CD4-positive, alpha-beta T cell (primary cell): ENCODE data around the gene CYP26B1. TPM values are rescaled to one million over a fixed set of nuclear protein-coding genes. Genes with fewer than 3 reads are reported as not detected.

ENCODE experiments used
- ATAC-seq: fragments of 200-7000 bp; cut with Tn5 transposase; one replicate; pipeline ENCODE4 v1.10.0; 2022; ENCODE audit warnings: mild to moderate bottlenecking; ENCODE audit not compliant: poor library complexity
- CTCF ChIA-PET: fragments of 350-600 bp; sonication (Branson Sonifier 250); formaldehyde crosslinking; loops from one replicate; lab custom pipeline; 2021; ENCODE audit warnings: antibody characterized with exemption, inconsistent platforms; lab: Charles Lee
- POLR2A ChIA-PET: fragments of 350-600 bp; sonication (Branson Sonifier 250); formaldehyde crosslinking; loops from one replicate; lab custom pipeline; 2021; ENCODE audit warnings: antibody characterized with exemption, inconsistent platforms; lab: Charles Lee
- DNase-seq, 14 experiments: peaks; one replicate each; pipeline ENCODE4 v3.0.0-alpha.2; 2013 to 2020; ENCODE audit warnings: mixed read lengths in 2 of 14
- H3K27ac ChIP-seq, 2 donors: one replicate each; pipeline versions ENCODE4 v1.5.1 to v1.7.0; 2013; ENCODE audit warnings: low read length in 2 of 2, low read depth in 1 of 2, mild to moderate bottlenecking in 1 of 2
- H3K27me3 ChIP-seq, 2 experiments: 1 replicate in 1 of 2; 2 replicates in 1 of 2; pipeline versions ENCODE4 v1.6.1 to v1.7.0; 2013; ENCODE audit warnings: low read length in 2 of 2, control low read depth in 1 of 2, mild to moderate bottlenecking in 1 of 2, moderate library complexity in 1 of 2; ENCODE audit not compliant: insufficient read depth in 2 of 2, control insufficient read depth in 1 of 2
- H3K36me3 ChIP-seq: one replicate; pipeline ENCODE4 v1.6.1; 2013; ENCODE audit warnings: low read length, control low read depth; ENCODE audit not compliant: insufficient read depth
- H3K4me1 ChIP-seq: one replicate; pipeline ENCODE4 v1.6.1; 2013; ENCODE audit warnings: low read length, control low read depth; ENCODE audit not compliant: insufficient read depth
- H3K4me3 ChIP-seq: one replicate; pipeline ENCODE4 v1.5.1; 2013; ENCODE audit warnings: mild to moderate bottlenecking, low read length, moderate library complexity
- H3K9me3 ChIP-seq, 2 experiments: 1 replicate in 1 of 2; 2 replicates in 1 of 2; pipeline versions ENCODE4 v1.6.1 to v1.7.0; 2013; ENCODE audit warnings: low read length in 2 of 2, mild to moderate bottlenecking in 2 of 2, control low read depth in 1 of 2, moderate library complexity in 1 of 2; ENCODE audit not compliant: control insufficient read depth in 1 of 2, insufficient read depth in 1 of 2
- H3K27ac Mint-ChIP-seq: one replicate; pipeline ENCODE4 v1.8.0; 2020; ENCODE audit warnings: mixed read lengths
- H3K27me3 Mint-ChIP-seq: one replicate; pipeline ENCODE4 v1.8.0; 2021; ENCODE audit warnings: mixed read lengths
- H3K36me3 Mint-ChIP-seq: one replicate; pipeline ENCODE4 v1.8.0; 2021; ENCODE audit warnings: low read depth, mixed read lengths
- H3K4me1 Mint-ChIP-seq: one replicate; pipeline ENCODE4 v1.8.0; 2021; ENCODE audit warnings: low read depth, mixed read lengths
- H3K4me3 Mint-ChIP-seq: one replicate; pipeline ENCODE4 v1.8.0; 2020; ENCODE audit warnings: mild to moderate bottlenecking, mixed read lengths
- H3K9me3 Mint-ChIP-seq: one replicate; pipeline ENCODE4 v1.8.0; 2020; ENCODE audit warnings: mixed read lengths
- intact Hi-C, 2 experiments: fragments of 100-400 bp; cut with DNase I in 1 of 2; cut with micrococcal nuclease in 1 of 2; formaldehyde crosslinking; loops; one replicate each; pipeline versions ENCODE4 v1.15.1 to v1.9.0; 2023 to 2025; cut with DNase I, micrococcal nuclease
- total RNA-seq, 174 experiments: library from RNA in 2 of 174; stranded (reverse) in 2 of 174; gene quantifications; one replicate each; pipeline ENCODE4 v1.2.3 and lab custom pipeline; 2021 to 2026
- TF ChIP-seq, protein P1 (sequence below): fragments of 200-600 bp; IDR thresholded peaks from one replicate; pipeline ENCODE4 v1.8.0; 2022; ENCODE audit warnings: antibody characterized with exemption, mild to moderate bottlenecking

CYP26B1 gene
- total RNA-seq, 2 experiments from 2014 or later, result 0.05 TPM; not detected in 1

GRCh38 chr2:72134997-72135800 is 12.5 kb downstream of the CYP26B1 start:
- Histone ChIP-seq H3K27ac (no peak overlapping the region), H3K36me3 (no peaks in the 10 kb centered on the region), H3K4me1 (peaks cover 5% of the 10 kb centered on the region), H3K27me3 (no peaks in the 10 kb centered on the region), H3K9me3 (peaks cover 0 to 12% of the 10 kb centered on the region in 2 experiments), H3K4me3 (no peak overlapping the region)
- H3K9me3 Mint-ChIP-seq, result no peaks in the 10 kb centered on the region
- ChIA-PET POLR2A (no interaction called here), CTCF (no interaction called here)
- H3K4me3 Mint-ChIP-seq, result no peak overlapping the region
- peaks cover 12% of the 10 kb centered on the region for H3K27me3 Mint-ChIP-seq
- H3K36me3 Mint-ChIP-seq, result no peaks in the 10 kb centered on the region
- TF ChIP-seq, protein P1, sequence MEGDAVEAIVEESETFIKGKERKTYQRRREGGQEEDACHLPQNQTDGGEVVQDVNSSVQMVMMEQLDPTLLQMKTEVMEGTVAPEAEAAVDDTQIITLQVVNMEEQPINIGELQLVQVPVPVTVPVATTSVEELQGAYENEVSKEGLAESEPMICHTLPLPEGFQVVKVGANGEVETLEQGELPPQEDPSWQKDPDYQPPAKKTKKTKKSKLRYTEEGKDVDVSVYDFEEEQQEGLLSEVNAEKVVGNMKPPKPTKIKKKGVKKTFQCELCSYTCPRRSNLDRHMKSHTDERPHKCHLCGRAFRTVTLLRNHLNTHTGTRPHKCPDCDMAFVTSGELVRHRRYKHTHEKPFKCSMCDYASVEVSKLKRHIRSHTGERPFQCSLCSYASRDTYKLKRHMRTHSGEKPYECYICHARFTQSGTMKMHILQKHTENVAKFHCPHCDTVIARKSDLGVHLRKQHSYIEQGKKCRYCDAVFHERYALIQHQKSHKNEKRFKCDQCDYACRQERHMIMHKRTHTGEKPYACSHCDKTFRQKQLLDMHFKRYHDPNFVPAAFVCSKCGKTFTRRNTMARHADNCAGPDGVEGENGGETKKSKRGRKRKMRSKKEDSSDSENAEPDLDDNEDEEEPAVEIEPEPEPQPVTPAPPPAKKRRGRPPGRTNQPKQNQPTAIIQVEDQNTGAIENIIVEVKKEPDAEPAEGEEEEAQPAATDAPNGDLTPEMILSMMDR, result no peak
- peaks cover 4% of the 10 kb centered on the region for H3K4me1 Mint-ChIP-seq
- intact Hi-C loops, result loop anchor here in 1 of 2 experiments (5.0 kb wide), 1 partner anchor 833 kb away; no protein-coding TSS in a partner anchor
- DNase-seq (no peak), ATAC-seq (no peak)
- H3K27ac Mint-ChIP-seq, result no peak overlapping the region

DNA sequence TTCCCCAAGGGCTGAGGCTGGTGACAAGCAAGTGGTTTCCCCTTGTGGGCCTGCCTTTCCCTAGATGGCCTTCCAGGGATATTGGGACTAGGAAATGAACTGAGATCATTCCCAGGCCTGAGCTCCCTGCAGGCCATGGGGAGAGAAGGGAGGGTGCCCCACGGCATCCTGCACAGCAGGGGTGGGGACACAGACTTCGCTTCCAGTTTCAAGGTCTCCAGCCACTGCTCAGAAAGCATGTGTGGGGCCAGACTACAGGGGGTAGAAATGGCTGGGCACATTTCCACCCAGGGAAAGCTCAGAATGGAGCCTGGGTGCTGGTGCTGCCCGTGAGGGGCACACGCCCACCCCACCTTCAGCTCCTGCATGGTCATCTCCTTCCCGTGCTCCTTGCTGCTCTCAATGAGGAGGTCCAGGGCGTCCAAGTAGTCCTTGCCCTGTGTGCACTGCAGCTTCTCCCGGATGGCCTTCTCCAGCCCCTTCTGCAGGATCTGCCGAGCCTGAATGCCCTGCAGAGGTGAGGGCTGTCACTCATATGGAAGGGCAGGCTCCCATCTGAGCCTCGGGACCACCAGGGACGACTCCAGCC is 13.2 kb downstream of the CYP26B1 start:
- Mint-ChIP-seq H3K9me3 (no peaks in the 10 kb centered on the region), H3K36me3 (no peaks in the 10 kb centered on the region), H3K27ac (no peak overlapping the region), H3K4me1 (peaks cover 4% of the 10 kb centered on the region), H3K4me3 (no peak overlapping the region), H3K27me3 (peaks cover 14% of the 10 kb centered on the region)
- ChIA-PET POLR2A (no interaction called here), CTCF (no interaction called here)
- TF ChIP-seq, protein P1, result no peak
- intact Hi-C loops, result no loop called here
- no peak overlapping the region for H3K27ac ChIP-seq
- H3K9me3 ChIP-seq, result peaks cover 0 to 12% of the 10 kb centered on the region in 2 experiments
- DNase-seq (no peak), ATAC-seq (no peak)
- peaks cover 5% of the 10 kb centered on the region for H3K4me1 ChIP-seq
- no peaks in the 10 kb centered on the region for H3K36me3 ChIP-seq
- no peak overlapping the region for H3K4me3 ChIP-seq
- no peaks in the 10 kb centered on the region for H3K27me3 ChIP-seq

- Mint-ChIP-seq H3K27ac (no peak overlapping the region), H3K9me3 (no peaks in the 10 kb centered on the region), H3K36me3 (no peaks in the 10 kb centered on the region), H3K4me3 (no peak overlapping the region), H3K27me3 (peaks cover 18% of the 10 kb centered on the region), H3K4me1 (peaks cover 4% of the 10 kb centered on the region)
- intact Hi-C loops, result no loop called here
- Histone ChIP-seq H3K36me3 (no peaks in the 10 kb centered on the region), H3K4me1 (peaks cover 5% of the 10 kb centered on the region), H3K27me3 (no peaks in the 10 kb centered on the region), H3K9me3 (peaks cover 0 to 12% of the 10 kb centered on the region in 2 experiments), H3K27ac (no peak overlapping the region), H3K4me3 (no peak overlapping the region)
- CTCF ChIA-PET, result no interaction called here
- DNase-seq, result no peak
- TF ChIP-seq, protein P1, result no peak
- POLR2A ChIA-PET, result no interaction called here
- no peak for ATAC-seq
Measured at GRCh38 chr2:72133721-72134407, 13.8 kb downstream of the CYP26B1 start.
